Lower leg skin (tissue), 3 donors: ENCODE results near the gene KRT16.

Experiments used
- CTCF ChIP-seq, 3 donors: fragments of 450-650 bp; IDR thresholded peaks; one replicate each; pipeline ENCODE4 v1.5.1; 2016; ENCODE audit warnings: antibody characterized with exemption in 3 of 3, mild to moderate bottlenecking in 3 of 3, moderate library complexity in 2 of 3
- POLR2A ChIP-seq, 2 donors: fragments of 450-650 bp; IDR thresholded peaks; one replicate each; pipeline ENCODE4 v1.6.1; 2016 to 2017; ENCODE audit warnings: antibody characterized with exemption in 2 of 2, mild to moderate bottlenecking in 1 of 2, moderate library complexity in 1 of 2

- TF ChIP-seq CTCF (IDR thresholded peaks at IDR 0.05) (no peak), POLR2A (IDR thresholded peaks at IDR 0.05) (no peak)
Observed at GRCh38 chr17:41653892-41654677, 41.5 kb upstream of the KRT16 start.
